Keratinocyte (primary cell): ENCODE results near the gene KIAA0586.

Experiments used
- EZH2 ChIP-seq: IDR thresholded peaks from one replicate; pipeline ENCODE4 v1.6.1; 2012; ENCODE audit warnings: inconsistent platforms, mild to moderate bottlenecking, low read length, moderate library complexity
- TF ChIP-seq, protein P1 (sequence below), 3 experiments: IDR thresholded peaks in 1 of 3; conservative IDR thresholded peaks in 1 of 3; optimal IDR thresholded peaks in 1 of 3; 2 replicates in 2 of 3; 3 replicates in 1 of 3; pipeline versions ENCODE3 to v1.5.1; 2011; ENCODE audit warnings: low read length in 3 of 3, mild to moderate bottlenecking in 3 of 3, moderate library complexity in 2 of 3, control low read depth in 1 of 3, inconsistent platforms in 1 of 3; ENCODE audit not compliant: insufficient read depth in 2 of 3; ENCODE audit errors: extremely low read depth in 1 of 3

- TF ChIP-seq, protein P1, sequence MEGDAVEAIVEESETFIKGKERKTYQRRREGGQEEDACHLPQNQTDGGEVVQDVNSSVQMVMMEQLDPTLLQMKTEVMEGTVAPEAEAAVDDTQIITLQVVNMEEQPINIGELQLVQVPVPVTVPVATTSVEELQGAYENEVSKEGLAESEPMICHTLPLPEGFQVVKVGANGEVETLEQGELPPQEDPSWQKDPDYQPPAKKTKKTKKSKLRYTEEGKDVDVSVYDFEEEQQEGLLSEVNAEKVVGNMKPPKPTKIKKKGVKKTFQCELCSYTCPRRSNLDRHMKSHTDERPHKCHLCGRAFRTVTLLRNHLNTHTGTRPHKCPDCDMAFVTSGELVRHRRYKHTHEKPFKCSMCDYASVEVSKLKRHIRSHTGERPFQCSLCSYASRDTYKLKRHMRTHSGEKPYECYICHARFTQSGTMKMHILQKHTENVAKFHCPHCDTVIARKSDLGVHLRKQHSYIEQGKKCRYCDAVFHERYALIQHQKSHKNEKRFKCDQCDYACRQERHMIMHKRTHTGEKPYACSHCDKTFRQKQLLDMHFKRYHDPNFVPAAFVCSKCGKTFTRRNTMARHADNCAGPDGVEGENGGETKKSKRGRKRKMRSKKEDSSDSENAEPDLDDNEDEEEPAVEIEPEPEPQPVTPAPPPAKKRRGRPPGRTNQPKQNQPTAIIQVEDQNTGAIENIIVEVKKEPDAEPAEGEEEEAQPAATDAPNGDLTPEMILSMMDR (optimal IDR thresholded peaks at IDR 0.05 in 1 of 3, IDR thresholded peaks at IDR 0.05 in 1 of 3, conservative IDR thresholded peaks at IDR 0.05 in 1 of 3; ENCODE audit: extremely low read depth in 1 of 3, insufficient read depth in 2 of 3, low read length in 3 of 3), result no peak
- TF ChIP-seq EZH2, result no peak
Measured at GRCh38 chr14:58568322-58568721, 140.8 kb downstream of the KIAA0586 start.
